ENCODE data around the gene PPP2R5E. TPM values are rescaled to one million over a fixed set of nuclear protein-coding genes. Genes with fewer than 3 reads are reported as not detected.

Gene PPP2R5E
- total and polyA plus RNA-seq, 10 of the 15 experiments (the other 5 are each of a cell fraction or from before 2014, with no cell fraction given), result 11.4 to 56.2 (median 22.7) TPM

- TF ChIP-seq STAT3 (IDR thresholded peaks at IDR 0.05; ENCODE audit: low read depth, low read length) (no peak), NKRF (conservative IDR thresholded peaks at IDR 0.05) (peak; percentile 80), NR2C2 (IDR thresholded peaks at IDR 0.05; ENCODE audit: borderline replicate concordance, control insufficient read depth, insufficient read length, low read depth) (no peak), MAX (IDR thresholded peaks at IDR 0.05; ENCODE audit: low read depth, low read length) (0 out of 2 replicates have a peak, but pooled peaks have one; percentile 17), NRF1 (conservative IDR thresholded peaks at IDR 0.05; ENCODE audit: low read depth, low read length) (no peak), FOS (IDR thresholded peaks at IDR 0.05; ENCODE audit: borderline replicate concordance, extremely low read depth, insufficient read length) (peak; percentile 64), GATAD2B (conservative IDR thresholded peaks at IDR 0.05; ENCODE audit: low read depth) (peak; percentile 50; the same call in 1 of the 2 replicates), SRF (IDR thresholded peaks at IDR 0.05; ENCODE audit: low read depth in 2 of 2, low read length in 2 of 2) (0 out of 4 replicates have a peak, but pooled peaks of 1 of the 2 experiments have one; percentile 35), PKNOX1 (IDR thresholded peaks at IDR 0.05) (peak; percentile 98), HCFC1 (IDR thresholded peaks at IDR 0.05; ENCODE audit: low read length) (peak; percentile 63), RUNX3 (IDR thresholded peaks at IDR 0.05; ENCODE audit: low read length) (peak; percentile 19; the same call in 1 of the 2 replicates), TCF12 (IDR thresholded peaks at IDR 0.05; ENCODE audit: low read depth, low read length) (peak; percentile 37; the same call in 1 of the 2 replicates), RELB (IDR thresholded peaks at IDR 0.05; ENCODE audit: low read depth) (peak; percentile 59), RB1 (IDR thresholded peaks at IDR 0.05; ENCODE audit: borderline replicate concordance) (peak; percentile 40; the same call in 1 of the 2 replicates), DPF2 (IDR thresholded peaks at IDR 0.05) (peak; percentile 75; the same call in 1 of the 2 replicates), RBBP5 (conservative IDR thresholded peaks at IDR 0.05) (no peak), ZBTB33 (IDR thresholded peaks at IDR 0.05) (no peak), ELK1 (IDR thresholded peaks at IDR 0.05; ENCODE audit: low read depth, low read length) (peak; percentile 17; the same call in 1 of the 2 replicates), KAT2A (conservative IDR thresholded peaks at IDR 0.05; ENCODE audit: control insufficient read depth, low read depth, low read length) (no peak)
Observed at GRCh38 chr14:63543000-63543825, at the start of gene PPP2R5E (continued).

Measured in GM12878 (cell line).